NCI-H446 (cell line): ENCODE measurements around the gene DLEU7.

Experiments used
- DNase-seq, 2 experiments: peaks; one replicate each; lab custom pipeline; 2025; lab: John Stamatoyannopoulos, UW

Gene DLEU7

DNA sequence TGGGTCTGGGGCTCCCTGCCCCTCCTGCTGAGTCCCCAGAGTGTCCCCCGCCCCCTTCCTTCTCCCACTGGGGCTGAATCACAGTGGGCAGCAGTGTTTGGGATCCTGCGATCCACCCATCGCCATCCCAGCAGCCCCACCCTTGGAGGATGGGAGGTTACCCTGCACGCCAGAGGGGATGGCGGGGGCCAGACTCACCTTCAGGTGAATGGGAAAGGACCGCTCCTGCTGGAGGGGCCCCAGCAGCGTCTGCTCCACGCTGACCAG is 569 bp downstream of the DLEU7 start:
- DNase-seq, result no peak

- no peak for DNase-seq
Observed at GRCh38 chr13:50842251-50842989, 1.1 kb downstream of the DLEU7 start.

GRCh38 chr13:50841786-50842185 is 1.7 kb downstream of the DLEU7 start:
- DNase-seq, result no peak

- DNase-seq, result no peak
Observed at GRCh38 chr13:50840284-50840683, 3.2 kb downstream of the DLEU7 start.

DNA sequence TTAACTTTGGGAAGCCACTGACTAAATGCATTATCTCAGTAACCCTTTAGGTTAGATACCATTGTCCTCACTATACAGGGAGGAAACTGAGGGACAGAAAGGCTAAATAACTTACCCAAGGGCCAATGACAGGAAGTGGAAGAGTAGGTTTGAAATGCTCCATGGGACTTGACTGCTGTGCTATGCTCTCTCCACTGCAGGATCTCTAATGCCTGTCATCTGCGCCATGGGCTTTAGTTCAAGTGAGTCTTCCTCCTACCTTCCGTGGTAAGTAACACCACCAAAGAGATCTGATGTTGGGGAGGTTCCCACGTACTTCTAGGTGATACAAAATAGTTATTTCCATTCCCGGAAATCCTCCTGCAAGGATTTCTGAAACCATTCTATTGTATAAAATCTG is 3.7 kb downstream of the DLEU7 start:
- no peak for DNase-seq

- DNase-seq, result no peak
Observed at GRCh38 chr13:50838701-50839100, 4.8 kb downstream of the DLEU7 start.

- DNase-seq, result no peak
Observed at GRCh38 chr13:50838031-50838430, 5.5 kb downstream of the DLEU7 start.

DNA sequence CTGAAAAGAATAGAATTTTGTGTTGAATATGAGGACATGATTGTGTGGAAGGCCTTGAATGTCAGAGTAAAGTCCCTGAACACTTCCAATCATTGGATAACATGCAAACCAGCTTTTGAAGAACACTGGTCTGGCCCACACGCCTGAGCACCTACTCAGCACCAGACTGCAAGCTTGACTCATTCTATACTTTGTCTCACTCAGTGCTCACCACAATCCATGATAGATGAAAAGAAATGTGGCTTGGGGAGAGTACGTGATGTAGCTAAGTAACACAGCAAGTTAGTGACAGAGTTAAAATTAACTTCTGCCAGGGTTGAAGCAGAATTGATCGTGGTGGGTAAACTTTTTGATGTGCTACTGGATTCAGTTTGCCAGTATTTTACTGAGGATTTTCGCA is 12.0 kb downstream of the DLEU7 start:
- DNase-seq, result no peak

DNA sequence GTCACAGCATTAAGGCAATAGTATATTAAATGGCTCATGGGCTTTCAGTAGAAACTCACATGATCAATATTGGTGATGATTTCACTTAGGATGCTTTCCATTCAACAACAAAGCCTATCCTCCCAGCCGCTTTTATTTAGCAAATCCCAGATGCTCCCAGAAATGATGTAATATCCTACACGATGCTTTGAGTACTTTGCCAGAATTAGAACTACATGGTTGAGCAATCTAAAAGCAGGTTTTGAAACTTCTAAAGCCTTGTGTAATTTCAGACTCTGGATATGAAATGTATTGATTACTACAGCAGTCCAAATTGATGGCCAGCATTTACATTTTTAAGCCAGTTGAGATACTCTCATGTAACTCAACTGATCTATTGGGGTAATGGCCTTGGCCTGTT is 13.6 kb downstream of the DLEU7 start:
- DNase-seq, result no peak

GRCh38 chr13:50829226-50829625 is 14.3 kb downstream of the DLEU7 start:
- no peak for DNase-seq

GRCh38 chr13:50826035-50826434 is 17.5 kb downstream of the DLEU7 start:
- DNase-seq, result no peak

GRCh38 chr13:50812242-50812641 is 31.2 kb downstream of the DLEU7 start:
- no peak for DNase-seq

DNA sequence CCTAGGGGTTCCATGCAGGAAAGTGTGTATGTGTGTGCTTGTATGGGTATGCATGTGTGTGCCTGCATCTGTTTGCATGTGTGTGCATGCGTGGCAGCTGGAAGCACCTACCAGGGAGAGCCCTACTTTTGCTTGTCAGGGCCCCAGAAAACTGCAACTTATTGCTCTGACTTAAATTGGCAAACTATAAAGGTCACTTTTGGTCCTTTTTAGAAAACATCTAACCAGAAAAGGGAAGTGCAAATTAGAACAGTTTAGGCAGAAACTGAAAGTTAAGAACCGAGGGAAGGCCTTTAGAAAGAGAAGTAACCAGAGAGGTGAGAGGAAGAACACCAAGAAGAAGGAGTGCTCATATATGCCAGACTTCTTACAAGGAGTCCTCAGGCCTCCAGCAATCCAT is 32.5 kb downstream of the DLEU7 start:
- DNase-seq, result no peak

DNA sequence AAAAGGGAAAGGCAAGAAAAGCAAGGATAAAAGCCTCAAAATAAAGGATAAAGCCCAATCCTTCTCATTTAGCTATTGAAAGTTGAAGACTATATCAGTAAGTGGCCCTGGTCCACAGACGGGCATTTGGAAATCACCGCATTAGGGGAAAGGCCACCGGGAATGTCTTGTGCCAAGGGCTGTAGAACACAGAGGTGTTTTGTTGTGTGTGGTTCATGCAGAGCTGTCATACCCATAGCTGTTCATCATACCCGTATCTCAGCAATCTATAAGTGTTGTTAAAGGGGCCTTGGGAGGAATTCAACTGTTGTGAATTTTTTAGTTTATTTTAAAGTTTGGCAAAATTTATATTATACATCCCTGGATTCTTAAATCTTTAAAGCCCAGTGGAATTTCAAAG is 33.0 kb downstream of the DLEU7 start:
- no peak for DNase-seq

DNA sequence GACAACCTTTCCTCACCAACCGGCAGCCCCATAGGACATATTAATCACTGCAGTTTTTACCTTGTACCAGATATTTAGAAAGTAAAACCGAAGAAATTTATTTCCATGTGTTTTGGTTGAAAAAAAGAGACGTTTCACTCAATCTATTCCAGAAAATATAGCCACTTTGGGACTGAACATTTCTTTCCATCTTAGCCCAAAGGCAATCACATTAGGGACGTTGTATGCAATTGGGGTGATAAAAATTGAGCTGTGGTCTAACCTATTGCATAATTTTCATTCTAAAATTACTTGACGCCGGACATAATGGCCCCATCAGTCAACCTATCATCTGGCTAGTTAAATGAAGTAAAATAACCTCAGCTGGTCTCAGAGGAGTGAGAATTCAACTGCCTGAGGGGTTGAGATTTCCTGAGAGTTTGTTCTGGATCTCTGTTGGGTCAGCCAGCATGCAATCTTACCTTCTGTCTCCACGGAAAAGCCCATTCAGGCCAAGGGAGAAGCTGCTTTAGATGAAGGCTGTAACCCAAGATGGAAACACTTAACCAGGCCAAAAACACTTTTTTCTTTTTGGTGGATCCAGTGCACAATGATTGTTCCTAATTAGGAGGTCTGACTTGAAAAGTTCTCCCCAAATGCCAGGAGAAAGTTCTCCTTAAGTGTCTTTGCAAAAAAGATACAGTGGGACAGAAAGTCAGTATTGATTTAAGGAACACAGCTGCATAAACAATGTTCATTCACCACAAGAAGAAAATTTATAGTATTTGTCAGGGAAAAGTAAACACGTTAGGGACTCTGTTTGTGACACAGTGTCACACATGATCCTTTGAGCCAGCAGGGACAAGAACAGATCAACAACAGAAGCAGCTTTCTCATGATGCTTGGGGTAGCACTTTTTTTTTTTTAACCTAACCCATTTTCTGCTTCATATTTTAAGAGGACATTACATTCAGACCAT is 34.1 kb downstream of the DLEU7 start:
- DNase-seq, result no peak

GRCh38 chr13:50805805-50806204 is 37.7 kb downstream of the DLEU7 start:
- DNase-seq, result no peak

DNA sequence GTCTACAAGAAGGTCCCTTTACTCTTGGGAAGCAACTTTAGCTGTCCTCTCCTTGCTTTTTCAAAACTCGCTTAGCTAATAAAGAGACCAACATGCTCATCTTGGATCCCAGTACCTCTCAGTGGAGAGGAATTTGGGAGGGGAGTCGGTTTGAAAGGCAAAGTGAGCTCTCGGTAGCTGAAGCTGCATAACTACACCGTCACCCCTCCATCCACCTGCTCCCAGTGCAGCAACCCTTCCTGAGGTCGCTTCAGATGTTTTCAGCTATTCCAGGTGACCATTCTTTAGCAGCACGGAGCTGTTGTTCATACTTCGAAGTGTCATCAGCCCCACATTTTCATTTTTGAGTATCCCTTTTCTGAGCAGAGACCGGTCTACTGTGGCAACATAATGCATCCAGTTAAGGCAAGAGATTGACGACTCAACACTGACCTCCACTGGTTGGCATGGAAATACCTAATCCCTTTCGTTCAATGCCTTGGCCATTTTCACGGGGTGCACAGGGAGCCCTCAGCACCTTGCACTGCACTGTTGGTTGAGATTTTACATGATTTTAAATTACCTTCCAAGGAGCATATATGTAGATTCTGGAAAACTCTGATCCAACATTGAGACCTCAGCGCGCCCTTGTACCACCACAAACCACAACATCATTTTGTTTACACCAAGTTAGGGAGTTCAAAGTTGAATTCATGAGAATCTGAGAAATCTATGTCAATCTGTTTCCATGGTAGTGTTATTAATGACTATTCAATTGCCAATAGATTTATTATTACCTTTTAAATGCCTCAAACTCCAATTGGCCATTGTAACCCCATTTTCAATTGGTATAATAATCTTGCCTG is 42.2 kb downstream of the DLEU7 start:
- DNase-seq, result peak; percentile 22 to 72

- no peak for DNase-seq
Observed at GRCh38 chr13:50800091-50800739, 43.3 kb downstream of the DLEU7 start.

- no peak for DNase-seq
Observed at GRCh38 chr13:50798923-50799322, 44.6 kb downstream of the DLEU7 start.

DNA sequence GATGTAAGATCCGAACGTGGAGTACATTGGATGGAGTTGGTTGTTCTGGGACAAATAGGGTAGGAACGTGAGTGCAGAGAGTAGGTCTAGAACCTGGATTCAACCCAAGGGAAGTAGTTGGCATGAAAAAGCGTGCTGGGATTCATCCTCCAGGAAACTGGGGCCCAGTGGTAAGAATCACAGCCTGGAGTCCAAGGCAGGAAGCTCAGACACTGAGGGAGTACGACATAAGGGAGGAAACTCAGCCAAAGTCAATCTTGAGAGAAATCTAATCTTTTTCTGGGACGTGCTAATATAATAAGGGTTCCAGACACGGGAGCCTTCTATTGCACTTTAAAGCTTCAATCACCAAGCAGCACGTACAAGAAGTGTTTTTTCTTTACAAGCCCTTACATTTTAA is 46.4 kb downstream of the DLEU7 start:
- peak; percentile 31 to 75 for DNase-seq

DNA sequence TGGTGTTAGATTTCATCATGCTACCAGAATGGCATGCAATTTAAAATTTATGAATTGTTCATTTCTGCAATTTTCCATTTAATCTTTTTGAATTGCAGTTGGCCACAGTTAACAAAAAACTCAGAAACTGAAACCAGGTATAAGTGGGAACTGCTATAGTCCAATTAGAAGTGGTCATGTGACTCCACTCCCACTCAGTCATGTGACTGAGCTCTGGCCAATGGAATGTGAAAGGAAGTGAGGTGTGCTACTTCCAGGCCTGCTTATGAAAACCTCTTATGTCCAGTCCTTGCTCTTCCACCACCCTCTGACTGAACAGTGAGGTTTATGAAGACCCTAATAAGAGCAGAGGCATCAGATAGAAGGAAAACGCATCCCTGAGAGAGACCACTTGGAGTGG is 47.0 kb downstream of the DLEU7 start:
- DNase-seq, result no peak

GRCh38 chr13:50794226-50794625 is 49.3 kb downstream of the DLEU7 start:
- DNase-seq, result peak in 1 of 2 experiments; percentile 52
